HG03066 (cell line): ENCODE measurements around the gene FMO1.
"Not testable (repeated sequence)": the region's sequence is repeated elsewhere in the genome, so short reads cannot be mapped to it uniquely, and the experiment has no call there.

Source experiments
- ATAC-seq: cut with Tn5 transposase; IDR thresholded peaks from one replicate; pipeline ENCODE4 v1.9.1; 2021; ENCODE audit warnings: low read depth; ENCODE audit not compliant: unreplicated experiment

FMO1 gene

DNA sequence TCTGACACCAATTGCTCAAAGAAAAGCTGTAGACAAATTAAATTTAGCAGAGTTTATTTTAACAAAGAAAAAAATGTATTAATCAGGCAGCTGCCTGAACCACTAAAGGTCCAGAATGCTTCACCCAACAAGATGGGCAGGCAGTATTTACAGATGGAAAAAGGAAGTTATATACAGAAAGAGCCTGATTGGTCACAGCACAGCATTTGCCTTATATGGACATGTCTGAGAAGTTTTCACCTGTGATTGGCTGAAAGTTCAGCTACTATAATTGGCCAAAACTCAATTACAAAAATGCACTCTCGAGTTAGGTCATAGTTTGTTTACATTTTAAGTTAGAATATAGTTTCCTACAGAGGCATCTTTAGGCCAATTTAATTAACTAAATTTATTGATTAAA, 15.1 kb upstream of the FMO1 start:
- ATAC-seq: no peak

GRCh38 chr1:171236231-171236630, 12.1 kb upstream of the FMO1 start:
- not testable (repeated sequence) for ATAC-seq

DNA sequence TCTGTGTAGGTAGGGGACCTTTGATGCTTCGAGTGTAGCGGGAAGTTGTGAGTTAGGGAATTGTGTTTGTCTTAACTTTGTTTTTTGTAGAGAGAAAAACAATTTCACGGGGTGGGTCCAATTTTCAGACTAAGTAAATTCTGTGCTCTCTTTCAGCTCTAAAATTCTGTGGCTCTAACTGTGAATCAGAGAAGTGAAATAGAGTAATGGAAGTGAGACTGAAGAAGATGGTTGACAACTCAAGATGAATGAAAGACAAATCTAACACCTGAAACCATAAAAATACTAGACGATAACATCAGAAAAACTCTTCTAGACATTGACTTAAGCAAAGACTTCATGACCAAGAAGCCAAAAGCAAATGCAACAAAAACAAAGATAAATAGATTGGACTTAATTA, 4.4 kb upstream of the FMO1 start:
- ATAC-seq: no peak

GRCh38 chr1:171245458-171246064, 2.7 kb upstream of the FMO1 start:
- ATAC-seq: peak; percentile 85

DNA sequence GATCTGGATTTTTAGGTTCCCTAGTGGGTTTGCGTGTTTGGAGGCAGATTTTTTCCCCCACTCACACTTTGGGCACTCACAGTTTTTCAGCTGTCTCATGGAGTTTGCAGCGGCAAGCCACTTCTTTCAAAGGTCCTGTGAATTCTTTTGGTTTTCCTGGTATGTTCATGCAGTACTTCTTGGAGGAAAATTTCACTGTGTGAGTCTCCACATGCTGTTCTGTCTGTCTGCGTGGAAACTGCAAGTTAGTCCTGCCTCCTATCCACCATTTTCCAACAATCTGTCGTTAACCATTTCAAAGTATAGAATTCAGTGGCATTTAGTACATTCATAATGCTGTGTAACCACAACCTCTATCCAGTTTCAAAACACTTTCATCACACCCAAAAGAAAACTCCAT, 793 bp upstream of the FMO1 start:
- no peak for ATAC-seq

- ATAC-seq: no peak
Observed at GRCh38 chr1:171248841-171249240, 547 bp downstream of the FMO1 start.

DNA sequence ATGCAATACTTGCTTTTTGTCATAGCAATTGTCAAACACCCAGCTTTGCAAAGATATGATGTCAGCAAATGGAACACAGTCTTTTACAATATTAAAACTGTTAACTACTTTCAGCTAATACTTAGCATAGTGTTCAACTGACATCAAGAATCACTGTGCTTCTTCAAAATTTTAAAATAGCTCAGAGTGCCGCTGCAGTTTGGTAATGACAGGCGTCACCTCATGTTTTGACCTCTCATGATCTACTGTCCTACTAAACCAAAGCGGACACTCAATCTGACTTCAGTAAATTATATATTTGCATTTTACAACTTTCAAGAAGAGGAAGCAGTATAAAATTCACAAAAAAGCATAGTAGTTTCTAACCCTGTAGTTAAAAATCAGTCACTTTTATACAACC, 2.0 kb downstream of the FMO1 start:
- ATAC-seq: no peak

DNA sequence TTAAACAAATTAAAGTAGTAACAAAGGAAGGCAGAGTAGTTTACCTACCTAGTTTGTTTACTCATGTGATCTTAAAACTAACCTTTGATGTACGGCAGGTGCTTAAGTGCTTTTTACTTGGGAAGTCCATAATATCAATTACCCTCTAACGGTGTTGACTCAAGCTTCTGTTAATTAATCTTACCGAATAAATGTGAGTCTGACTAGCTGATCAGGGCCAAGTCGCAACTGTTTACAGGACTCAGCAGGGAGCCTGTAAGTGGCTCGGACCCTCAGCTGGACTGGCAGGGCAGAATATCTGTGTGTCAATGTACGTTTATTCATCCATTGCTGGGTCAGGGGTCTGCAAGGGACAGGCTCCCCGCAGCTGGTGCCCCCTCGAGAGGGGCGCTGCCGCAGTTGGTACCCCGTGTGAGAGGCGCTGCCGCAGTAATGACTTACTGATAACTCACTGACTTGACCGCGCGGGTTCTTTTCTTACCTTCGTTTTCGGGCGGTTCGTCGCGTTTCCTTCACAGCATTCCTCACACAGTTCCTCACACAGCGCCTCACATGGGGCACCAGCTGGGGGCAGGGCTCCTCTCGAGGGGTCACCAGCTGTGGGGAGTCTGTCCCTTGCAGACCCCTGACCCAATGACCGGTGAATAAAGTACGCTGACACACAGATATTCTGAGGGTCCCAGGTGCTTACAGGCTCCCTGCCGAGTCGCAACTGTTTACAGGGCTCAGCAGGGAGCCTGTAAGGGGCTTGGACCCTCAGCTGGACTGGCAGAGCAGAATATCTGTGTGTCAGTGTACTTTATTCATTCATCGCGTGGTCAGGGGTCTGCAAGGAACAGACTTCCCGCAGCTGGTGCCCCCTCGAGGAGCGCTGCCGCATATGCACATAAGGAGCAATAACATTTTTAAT, 3.0 kb downstream of the FMO1 start:
- ATAC-seq: peak; percentile 56

- no peak for ATAC-seq
Observed at GRCh38 chr1:171251952-171252300, 3.6 kb downstream of the FMO1 start.

GRCh38 chr1:171252482-171252881, 4.2 kb downstream of the FMO1 start:
- peak; percentile 81 for ATAC-seq

DNA sequence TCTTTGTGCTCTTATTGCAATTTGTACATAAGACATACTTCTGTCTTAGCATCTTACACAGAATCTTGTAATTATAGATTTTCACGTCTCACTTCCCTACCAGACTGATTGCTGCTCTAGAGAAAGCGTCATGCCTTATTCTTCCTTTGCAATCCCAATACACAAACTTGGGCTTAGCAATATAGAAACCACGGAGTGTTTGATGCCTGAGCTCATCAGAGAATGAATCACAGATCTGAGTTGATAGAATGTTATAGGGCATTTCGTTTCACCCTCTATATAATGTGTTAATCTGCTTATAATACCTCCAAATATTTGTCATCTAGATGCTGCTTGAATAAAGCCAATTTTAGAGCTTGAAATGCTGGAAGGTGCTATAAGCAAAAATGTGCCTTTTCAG, 6.6 kb downstream of the FMO1 start:
- no peak for ATAC-seq

GRCh38 chr1:171256940-171257606, 8.8 kb downstream of the FMO1 start:
- no peak for ATAC-seq

DNA sequence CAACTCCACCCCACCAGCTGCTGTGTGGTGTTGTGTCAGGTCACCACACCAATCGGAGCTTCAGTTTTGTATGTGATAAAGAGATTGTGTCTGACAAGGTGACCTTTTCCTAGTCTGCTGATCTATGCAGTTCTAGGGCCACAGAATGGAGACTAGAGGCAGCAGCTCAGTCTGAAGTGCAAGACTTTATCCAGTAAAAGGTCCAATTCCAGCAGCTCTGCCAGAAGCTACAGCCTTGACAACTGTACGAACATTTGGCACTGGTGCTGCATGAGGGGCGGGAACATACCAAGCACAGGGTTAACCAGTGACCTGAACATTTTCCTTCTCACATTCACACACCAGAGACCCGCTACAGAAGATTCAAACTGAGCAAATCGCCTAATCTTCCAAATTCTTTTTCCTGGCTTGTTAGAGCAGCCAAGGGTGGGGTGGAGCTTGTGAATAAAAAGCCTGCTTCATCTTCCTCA, 9.3 kb downstream of the FMO1 start:
- ATAC-seq: no peak

GRCh38 chr1:171258429-171258828, 10.1 kb downstream of the FMO1 start:
- no peak for ATAC-seq

- no peak for ATAC-seq
Observed at GRCh38 chr1:171258943-171259342, 10.6 kb downstream of the FMO1 start.

DNA sequence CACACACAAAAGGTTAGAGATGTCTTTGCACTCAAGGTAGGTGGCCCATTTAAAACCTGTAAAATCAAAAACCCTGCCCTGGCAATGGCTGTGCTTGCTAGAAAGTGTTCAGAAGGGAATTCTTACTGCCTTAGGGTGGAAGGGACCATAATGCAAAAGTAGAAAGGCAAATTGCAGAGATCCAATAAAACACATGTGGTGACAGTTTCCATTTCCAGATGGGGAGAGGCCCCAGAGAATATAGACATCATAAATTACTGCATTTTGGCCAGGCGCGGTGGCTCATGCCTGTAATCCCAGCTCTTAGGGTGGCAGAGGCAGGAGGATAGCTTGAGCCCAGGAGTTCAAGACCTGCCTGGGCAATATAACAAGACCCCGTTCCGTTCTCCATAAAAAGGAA, 13.0 kb downstream of the FMO1 start:
- no peak for ATAC-seq

DNA sequence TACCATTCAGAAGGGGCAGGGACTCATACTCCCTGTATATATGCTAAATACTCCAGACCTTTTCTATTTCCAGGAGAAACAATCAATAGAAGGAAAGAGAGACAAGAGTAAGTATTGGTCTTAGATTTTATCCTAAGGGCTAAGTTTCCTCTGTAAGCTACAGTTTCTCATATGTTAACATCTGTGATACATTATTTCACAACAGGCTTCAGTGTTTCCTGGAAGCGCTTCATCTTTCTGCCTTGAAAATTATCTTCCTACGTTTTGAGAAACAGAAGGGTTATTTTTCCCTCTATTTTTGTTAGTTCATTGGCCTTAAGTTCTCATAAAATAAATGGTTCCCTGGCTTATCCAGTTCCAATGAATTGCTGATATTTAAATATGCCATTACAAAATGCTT, 15.6 kb downstream of the FMO1 start:
- ATAC-seq: no peak

- no peak for ATAC-seq
Observed at GRCh38 chr1:171265686-171266085, 17.4 kb downstream of the FMO1 start.

- no peak for ATAC-seq
Observed at GRCh38 chr1:171266930-171267329, 18.6 kb downstream of the FMO1 start.

DNA sequence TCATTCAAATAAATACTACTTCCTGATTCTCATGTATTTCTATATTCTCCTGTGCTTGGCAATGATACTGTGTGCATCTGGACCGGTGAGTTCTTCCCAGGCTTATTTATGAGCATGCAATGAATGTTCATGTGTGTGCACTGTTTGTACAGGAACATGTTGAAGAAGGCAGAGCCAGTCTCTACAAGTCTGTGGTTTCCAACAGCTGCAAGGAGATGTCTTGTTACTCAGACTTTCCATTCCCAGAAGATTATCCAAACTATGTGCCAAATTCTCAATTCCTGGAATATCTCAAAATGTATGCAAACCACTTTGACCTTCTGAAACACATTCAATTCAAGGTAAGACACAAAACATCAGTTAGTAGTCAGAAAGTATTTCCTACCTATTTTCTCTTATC, 19.1 kb downstream of the FMO1 start:
- ATAC-seq: no peak

- no peak for ATAC-seq
Observed at GRCh38 chr1:171270806-171271205, 22.5 kb downstream of the FMO1 start.

- no peak for ATAC-seq
Observed at GRCh38 chr1:171277534-171277933, 29.2 kb downstream of the FMO1 start.
